GM12872 (cell line): ENCODE data around the gene CHRNB4.

Experiments used
- TF ChIP-seq, protein P1 (sequence below): IDR thresholded peaks from 3 replicates; pipeline ENCODE4 v1.5.1; 2011; ENCODE audit warnings: low read depth, mild to moderate bottlenecking, low read length, moderate library complexity; ENCODE audit not compliant: insufficient read depth

CHRNB4 gene

DNA sequence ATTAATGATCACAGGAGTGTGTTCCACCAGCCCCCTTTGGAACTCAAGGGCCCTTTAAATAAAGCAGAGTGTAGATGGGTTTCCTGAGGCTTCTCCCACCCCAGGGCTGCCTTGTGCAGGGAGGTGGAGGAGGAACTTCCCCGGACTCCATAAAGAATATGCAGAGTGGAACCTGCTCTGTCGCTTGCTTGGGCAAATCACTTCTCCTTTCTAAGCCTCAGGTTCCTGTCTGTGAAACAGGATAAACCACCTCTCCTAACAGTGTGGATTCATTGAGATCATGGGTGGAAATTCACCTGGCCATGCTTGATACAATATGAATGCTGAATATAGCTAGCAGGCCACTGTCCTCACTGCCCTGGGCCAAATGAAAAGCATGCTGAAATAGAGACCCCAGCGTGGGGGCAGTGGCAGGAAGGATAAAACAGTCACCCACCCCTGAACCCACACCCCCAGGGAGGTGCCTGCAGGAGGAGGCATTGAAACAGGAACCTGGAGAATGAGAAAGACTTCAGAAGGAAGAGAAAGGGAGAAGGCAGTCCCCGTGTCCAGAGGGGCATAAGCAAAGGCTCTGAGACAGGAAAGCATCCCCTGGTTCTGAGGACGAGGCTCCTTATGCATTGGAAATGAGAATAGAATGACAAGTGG, 41.1 kb upstream of the CHRNB4 start:
- TF ChIP-seq, protein P1, sequence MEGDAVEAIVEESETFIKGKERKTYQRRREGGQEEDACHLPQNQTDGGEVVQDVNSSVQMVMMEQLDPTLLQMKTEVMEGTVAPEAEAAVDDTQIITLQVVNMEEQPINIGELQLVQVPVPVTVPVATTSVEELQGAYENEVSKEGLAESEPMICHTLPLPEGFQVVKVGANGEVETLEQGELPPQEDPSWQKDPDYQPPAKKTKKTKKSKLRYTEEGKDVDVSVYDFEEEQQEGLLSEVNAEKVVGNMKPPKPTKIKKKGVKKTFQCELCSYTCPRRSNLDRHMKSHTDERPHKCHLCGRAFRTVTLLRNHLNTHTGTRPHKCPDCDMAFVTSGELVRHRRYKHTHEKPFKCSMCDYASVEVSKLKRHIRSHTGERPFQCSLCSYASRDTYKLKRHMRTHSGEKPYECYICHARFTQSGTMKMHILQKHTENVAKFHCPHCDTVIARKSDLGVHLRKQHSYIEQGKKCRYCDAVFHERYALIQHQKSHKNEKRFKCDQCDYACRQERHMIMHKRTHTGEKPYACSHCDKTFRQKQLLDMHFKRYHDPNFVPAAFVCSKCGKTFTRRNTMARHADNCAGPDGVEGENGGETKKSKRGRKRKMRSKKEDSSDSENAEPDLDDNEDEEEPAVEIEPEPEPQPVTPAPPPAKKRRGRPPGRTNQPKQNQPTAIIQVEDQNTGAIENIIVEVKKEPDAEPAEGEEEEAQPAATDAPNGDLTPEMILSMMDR: no peak

DNA sequence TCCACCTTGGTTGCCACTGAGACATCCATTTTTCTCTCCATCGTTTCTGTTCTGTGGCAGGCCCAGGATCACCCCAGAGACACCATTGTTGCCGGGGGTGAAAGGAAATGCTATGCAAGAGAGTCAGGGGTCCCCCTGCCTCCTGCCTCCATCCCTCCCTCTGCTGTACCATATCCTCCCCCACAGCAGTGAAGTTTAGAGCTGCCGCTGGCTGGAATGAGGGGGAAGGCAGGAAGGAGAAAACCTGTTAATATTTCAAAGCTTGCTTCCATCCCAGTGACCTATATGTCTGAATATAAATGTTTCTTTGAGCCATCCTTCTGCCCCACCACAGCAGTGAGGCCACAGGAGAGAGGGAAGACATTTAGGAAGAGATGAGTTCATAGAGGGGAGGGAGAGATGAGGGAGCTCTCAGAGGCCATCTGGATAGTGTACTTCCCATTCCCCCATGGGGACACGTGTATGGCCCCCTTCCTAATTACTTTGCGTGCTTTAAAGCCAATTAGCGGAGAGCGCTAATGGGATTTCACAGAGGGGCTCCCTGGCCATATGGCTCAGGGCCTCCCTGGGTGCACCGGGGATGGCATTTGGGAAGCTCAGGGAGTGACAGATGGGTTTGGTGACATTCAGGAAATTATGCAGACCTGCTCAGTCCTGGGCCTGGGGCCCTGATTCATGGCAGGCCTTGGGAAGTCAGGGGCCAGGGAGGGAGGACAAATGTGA, 40.4 kb upstream of the CHRNB4 start:
- TF ChIP-seq, protein P1: no peak

DNA sequence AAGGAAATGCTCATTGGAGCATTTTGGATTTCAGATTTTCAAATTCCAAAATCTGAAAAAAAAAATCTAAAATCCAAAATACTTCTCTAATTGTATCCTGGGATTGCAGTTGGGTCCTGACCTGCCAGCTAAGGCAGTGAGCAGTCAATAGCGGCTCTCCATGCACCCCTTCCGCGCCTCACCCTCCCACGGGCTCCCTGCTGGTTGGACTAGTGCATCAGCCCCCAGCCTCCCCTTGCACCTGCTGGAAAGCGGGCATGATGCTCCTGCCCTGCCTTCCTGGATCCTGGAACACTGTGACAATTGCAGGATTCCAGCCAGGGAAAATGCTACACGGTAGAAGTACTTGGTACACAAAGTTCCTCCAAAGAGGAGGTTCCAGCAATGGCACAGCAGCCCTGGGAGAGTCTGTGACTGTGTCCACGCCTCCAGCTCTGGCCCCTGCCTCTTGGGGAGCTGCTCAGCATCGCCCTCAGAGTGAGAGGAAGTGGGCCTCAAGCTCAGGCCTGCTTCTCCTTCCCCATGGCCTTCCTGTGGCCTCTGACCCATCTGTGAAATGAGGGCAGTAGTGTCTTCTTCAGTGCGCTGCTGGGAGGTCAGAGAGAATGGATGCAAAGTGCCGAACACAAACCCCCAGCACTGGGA, 39.5 kb upstream of the CHRNB4 start:
- TF ChIP-seq, protein P1: no peak

DNA sequence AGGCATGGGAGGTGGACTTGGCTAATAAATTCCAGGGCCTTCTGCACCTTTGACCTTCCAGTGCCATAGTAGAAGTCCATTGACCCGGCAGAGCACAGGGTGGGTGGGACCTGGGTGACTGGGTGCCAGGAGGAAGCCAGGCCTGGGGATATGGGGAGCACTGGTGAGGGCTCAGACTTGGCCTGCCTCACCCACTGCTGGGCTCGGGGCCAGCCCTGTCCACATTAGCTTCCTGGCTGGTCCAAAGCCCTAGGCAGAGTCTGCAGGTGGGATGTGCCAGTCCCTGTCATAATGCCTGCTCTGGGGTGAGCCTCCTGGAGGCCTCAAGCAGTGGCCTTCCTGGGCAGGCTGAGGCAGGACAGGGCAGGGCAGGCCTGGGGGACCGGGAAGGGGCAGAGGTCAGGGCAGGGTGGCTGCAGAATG, 38.1 kb upstream of the CHRNB4 start:
- TF ChIP-seq, protein P1: no peak

DNA sequence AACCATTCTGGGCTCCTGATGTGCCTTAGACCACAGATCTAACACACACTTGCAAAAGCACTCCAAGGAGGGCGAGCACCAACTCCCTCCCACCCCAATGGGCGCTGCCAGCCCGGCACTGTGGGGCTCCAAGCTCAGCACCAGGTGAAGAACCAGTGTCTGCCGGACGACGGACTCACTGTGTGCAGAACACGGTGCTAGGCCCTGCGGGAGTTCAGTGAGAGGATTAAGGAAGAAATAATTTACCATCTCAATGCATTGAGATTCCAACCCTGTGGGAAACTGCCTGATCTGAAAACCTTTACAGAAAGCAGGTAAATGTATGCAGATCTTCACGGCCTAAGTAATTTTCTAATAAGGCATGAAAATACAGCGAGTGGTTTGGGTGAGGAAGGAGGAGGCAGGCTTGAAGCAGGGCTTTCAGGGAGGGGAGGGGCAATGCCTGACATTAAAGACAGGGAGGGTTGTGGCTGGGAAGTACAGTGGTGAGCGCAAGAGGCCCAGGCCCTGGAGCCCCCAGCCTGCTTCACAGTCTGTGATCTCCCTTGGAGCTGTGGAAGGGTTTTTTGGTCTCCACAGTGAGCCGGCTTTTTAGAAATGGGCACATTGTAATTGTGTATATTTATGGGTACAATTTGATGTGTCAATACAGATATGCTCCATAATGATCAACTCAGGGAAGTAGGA, 35.6 kb upstream of the CHRNB4 start:
- TF ChIP-seq, protein P1: no peak

DNA sequence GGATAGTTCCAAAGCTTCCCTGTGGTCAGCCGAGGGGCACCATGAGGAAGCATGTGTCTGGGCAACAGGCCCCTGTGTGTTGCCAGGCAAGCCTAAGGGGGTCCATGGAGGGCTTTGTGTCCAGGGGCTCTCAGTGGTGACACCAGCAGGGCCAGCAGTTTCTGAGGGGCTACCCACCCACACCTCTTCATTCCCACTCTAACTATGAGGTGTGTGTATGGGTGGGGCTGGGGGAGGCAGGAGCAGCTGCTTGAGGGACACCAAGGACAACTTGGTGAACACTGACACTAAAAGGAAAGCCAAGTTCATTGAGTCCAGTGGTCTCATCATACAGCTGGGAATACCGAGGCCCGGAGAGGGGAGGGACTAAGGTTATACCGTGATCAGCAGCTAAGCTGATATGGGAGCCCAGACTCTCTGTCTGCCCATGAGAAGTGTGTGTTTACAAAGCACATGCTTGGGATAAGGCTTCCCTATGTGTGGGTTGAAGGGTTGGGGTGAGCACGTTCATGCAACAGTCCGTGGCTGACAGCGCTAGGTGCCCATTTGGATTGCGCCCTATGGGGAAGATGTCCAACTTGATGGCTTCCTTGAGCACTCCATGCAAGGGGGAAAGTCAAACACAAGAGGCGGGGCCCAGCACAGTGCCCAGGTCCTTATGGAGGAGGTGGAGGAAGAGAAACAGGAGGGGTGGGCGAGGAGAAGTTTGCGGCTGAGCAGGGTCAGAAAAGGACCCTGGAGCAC, 34.8 kb upstream of the CHRNB4 start:
- TF ChIP-seq, protein P1: no peak
